ENCODE results near the gene UNC5CL. TPM values are rescaled to one million over a fixed set of nuclear protein-coding genes. Genes with fewer than 3 reads are reported as not detected.

UNC5CL gene
- total and polyA plus RNA-seq, 2 donors (not counting 1 experiment from before 2014, with no cell fraction given): 4.5 to 4.7 TPM

DNA sequence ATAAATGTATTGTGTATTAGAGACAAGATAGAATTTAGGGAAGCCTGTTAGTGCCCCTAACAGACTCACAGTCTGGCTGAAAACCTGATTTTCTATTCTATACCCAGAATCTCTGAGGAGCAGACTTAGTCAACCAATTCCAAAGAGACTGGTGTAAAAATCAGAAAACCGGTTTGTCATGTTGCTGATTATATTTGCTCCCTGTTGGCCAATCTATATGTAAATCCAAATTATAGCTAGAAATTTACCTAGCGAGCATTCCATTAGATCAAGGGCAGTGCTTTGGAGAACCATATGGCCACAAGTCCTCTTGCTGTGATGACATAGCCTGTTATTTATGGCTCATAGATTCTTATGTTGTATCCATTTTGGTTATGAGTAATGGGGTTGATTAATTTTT is 38.5 kb upstream of the UNC5CL start:
- Histone ChIP-seq H3K9ac (ENCODE audit: low read length) (no peak overlapping the region), H2AFZ (ENCODE audit: insufficient read depth, low read depth, low read length, poor library complexity, severe bottlenecking) (no peak overlapping the region), H4K20me1 (ENCODE audit: control insufficient read depth, insufficient read depth, low read length, poor library complexity, severe bottlenecking) (no peaks in the 10 kb centered on the region), H3K9me3 (ENCODE audit: control extremely low read depth in 1 of 3, control insufficient read depth in 2 of 3, insufficient read depth in 1 of 3, low read length in 2 of 3) (no peaks in the 10 kb centered on the region), H3K36me3 (replicated peaks in 1 of 2; ENCODE audit: control extremely low read depth in 1 of 2, control insufficient read depth in 1 of 2, extremely low read depth in 1 of 2, insufficient read depth in 2 of 2, low read length in 1 of 2) (peaks cover 2 to 30% of the 10 kb centered on the region in 2 experiments), H3K4me2 (replicated peaks; ENCODE audit: low read depth, low read length, poor library complexity, severe bottlenecking) (no peak overlapping the region), H3K4me3 (ENCODE audit: control extremely low read depth in 1 of 5, extremely low read depth in 1 of 5, insufficient read depth in 1 of 5, low read depth in 2 of 5, low read length in 4 of 5) (no peak overlapping the region), H3K4me1 (ENCODE audit: control insufficient read depth in 2 of 2, insufficient read depth in 2 of 2, low read length in 2 of 2) (peaks cover 36 to 40% of the 10 kb centered on the region in 2 donors), H3K27me3 (replicated peaks in 1 of 4; ENCODE audit: control extremely low read depth in 1 of 4, control insufficient read depth in 3 of 4, insufficient read depth in 4 of 4, low read length in 3 of 4) (no peaks in the 10 kb centered on the region), H3K79me2 (ENCODE audit: control insufficient read depth, insufficient read depth, low read length) (peaks cover 84% of the 10 kb centered on the region), H3K27ac (ENCODE audit: low read length in 2 of 2) (no peak overlapping the region)
- no peak for TF ChIP-seq EZH2 (IDR thresholded peaks at IDR 0.05; ENCODE audit: borderline replicate concordance, insufficient read depth, low read depth, low read length, poor library complexity, severe bottlenecking)
- TF ChIP-seq, protein P1, sequence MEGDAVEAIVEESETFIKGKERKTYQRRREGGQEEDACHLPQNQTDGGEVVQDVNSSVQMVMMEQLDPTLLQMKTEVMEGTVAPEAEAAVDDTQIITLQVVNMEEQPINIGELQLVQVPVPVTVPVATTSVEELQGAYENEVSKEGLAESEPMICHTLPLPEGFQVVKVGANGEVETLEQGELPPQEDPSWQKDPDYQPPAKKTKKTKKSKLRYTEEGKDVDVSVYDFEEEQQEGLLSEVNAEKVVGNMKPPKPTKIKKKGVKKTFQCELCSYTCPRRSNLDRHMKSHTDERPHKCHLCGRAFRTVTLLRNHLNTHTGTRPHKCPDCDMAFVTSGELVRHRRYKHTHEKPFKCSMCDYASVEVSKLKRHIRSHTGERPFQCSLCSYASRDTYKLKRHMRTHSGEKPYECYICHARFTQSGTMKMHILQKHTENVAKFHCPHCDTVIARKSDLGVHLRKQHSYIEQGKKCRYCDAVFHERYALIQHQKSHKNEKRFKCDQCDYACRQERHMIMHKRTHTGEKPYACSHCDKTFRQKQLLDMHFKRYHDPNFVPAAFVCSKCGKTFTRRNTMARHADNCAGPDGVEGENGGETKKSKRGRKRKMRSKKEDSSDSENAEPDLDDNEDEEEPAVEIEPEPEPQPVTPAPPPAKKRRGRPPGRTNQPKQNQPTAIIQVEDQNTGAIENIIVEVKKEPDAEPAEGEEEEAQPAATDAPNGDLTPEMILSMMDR (IDR thresholded peaks at IDR 0.05): no peak
- Mint-ChIP-seq H3K27me3 (no peaks in the 10 kb centered on the region), H3K4me1 (peaks cover 56% of the 10 kb centered on the region), H3K27ac (no peak overlapping the region), H3K4me3 (no peak overlapping the region), H3K9me3 (ENCODE audit: insufficient read depth) (no peaks in the 10 kb centered on the region)
- ATAC-seq (ENCODE audit: low read depth): no peak
- intact Hi-C loops (cut with micrococcal nuclease): loop anchor here (10.0 kb wide), 3 partner anchors 197 to 1487 kb away; partner anchors contain the start of genes UBR2 and USP49
- no CpG with 5 or more reads among the region's 2 CpGs for WGBS (ENCODE audit: insufficient coverage)
- DNase-seq: no peak
- POLR2A ChIA-PET: no interaction called here
- CTCF ChIA-PET: no interaction called here

- no peaks in the 10 kb centered on the region for H3K9me3 Mint-ChIP-seq (ENCODE audit: insufficient read depth)
- POLR2A ChIA-PET: no interaction called here
These were observed 36.9 kb upstream of the UNC5CL start for GRCh38 chr6:41075651-41076626.

More at GRCh38 chr6:41075651-41076626, 36.9 kb upstream of the UNC5CL start:
- Mint-ChIP-seq H3K27ac (peak overlapping the region; percentile 43), H3K4me1 (peaks cover 60% of the 10 kb centered on the region), H3K4me3 (peak overlapping the region; percentile 31), H3K27me3 (no peaks in the 10 kb centered on the region)
- peak overlapping the region in 1 of 2 donors; percentile 97 for H3K27ac ChIP-seq (ENCODE audit: low read length in 2 of 2)
- no peaks in the 10 kb centered on the region for H3K27me3 ChIP-seq (replicated peaks in 1 of 4; ENCODE audit: control extremely low read depth in 1 of 4, control insufficient read depth in 3 of 4, insufficient read depth in 4 of 4, low read length in 3 of 4)
- no peak for ATAC-seq (ENCODE audit: low read depth)
- intact Hi-C loops (cut with micrococcal nuclease): loop anchor here (10.0 kb wide), 3 partner anchors 199 to 1489 kb away; partner anchors contain the start of genes UBR2 and USP49
- CTCF ChIA-PET: interaction anchor here (1.0 to 1.7 kb wide), 4 partner anchors 8 to 203 kb away, joined by 3 to 5 read pairs (median 3); no protein-coding TSS in a partner anchor
- H3K9me3 ChIP-seq (ENCODE audit: control extremely low read depth in 1 of 3, control insufficient read depth in 2 of 3, insufficient read depth in 1 of 3, low read length in 2 of 3): no peaks in the 10 kb centered on the region
- no peak overlapping the region for H3K9ac ChIP-seq (ENCODE audit: low read length)
- peaks cover 74% of the 10 kb centered on the region for H3K79me2 ChIP-seq (ENCODE audit: control insufficient read depth, insufficient read depth, low read length)
- no peaks in the 10 kb centered on the region for H4K20me1 ChIP-seq (ENCODE audit: control insufficient read depth, insufficient read depth, low read length, poor library complexity, severe bottlenecking)
- H3K4me1 ChIP-seq (ENCODE audit: control insufficient read depth in 2 of 2, insufficient read depth in 2 of 2, low read length in 2 of 2): peaks cover 42 to 45% of the 10 kb centered on the region in 2 donors
- peak overlapping the region; percentile 89 for H3K4me2 ChIP-seq (replicated peaks; ENCODE audit: low read depth, low read length, poor library complexity, severe bottlenecking)
- no peak overlapping the region for H3K4me3 ChIP-seq (ENCODE audit: control extremely low read depth in 1 of 5, extremely low read depth in 1 of 5, insufficient read depth in 1 of 5, low read depth in 2 of 5, low read length in 4 of 5)
- H2AFZ ChIP-seq (ENCODE audit: insufficient read depth, low read depth, low read length, poor library complexity, severe bottlenecking): no peak overlapping the region
- 100% methylated on average over 1 of the region's 4 CpGs for WGBS (ENCODE audit: insufficient coverage)
- peaks cover 2 to 20% of the 10 kb centered on the region in 2 experiments for H3K36me3 ChIP-seq (replicated peaks in 1 of 2; ENCODE audit: control extremely low read depth in 1 of 2, control insufficient read depth in 1 of 2, extremely low read depth in 1 of 2, insufficient read depth in 2 of 2, low read length in 1 of 2)
- DNase-seq: no peak
- TF ChIP-seq, protein P1 (IDR thresholded peaks at IDR 0.05): no peak
- no peak for TF ChIP-seq EZH2 (IDR thresholded peaks at IDR 0.05; ENCODE audit: borderline replicate concordance, insufficient read depth, low read depth, low read length, poor library complexity, severe bottlenecking)
